HG03280 (cell line): Measurements from ENCODE around the gene TRAPPC11.
"Not testable (repeated sequence)": the region's sequence is repeated elsewhere in the genome, so short reads cannot be mapped to it uniquely, and the experiment has no call there.

ENCODE experiments used
- ATAC-seq: cut with Tn5 transposase; IDR thresholded peaks from one replicate; pipeline ENCODE4 v1.9.1; 2021; ENCODE audit warnings: mild to moderate bottlenecking, moderate library complexity; ENCODE audit not compliant: unreplicated experiment

Gene TRAPPC11

GRCh38 chr4:183659029-183659871 lies at the start of gene TRAPPC11, which contains the start of gene RWDD4:
Gene TRAPPC11, plus strand, starts transcription at chr4:183659293. Its CDS starts 4,575 bp downstream, at chr4:183663868.
Gene RWDD4, minus strand, starts transcription at chr4:183659185. Its CDS starts 233 bp downstream, at chr4:183658952.
- peak; percentile 99 for ATAC-seq

DNA sequence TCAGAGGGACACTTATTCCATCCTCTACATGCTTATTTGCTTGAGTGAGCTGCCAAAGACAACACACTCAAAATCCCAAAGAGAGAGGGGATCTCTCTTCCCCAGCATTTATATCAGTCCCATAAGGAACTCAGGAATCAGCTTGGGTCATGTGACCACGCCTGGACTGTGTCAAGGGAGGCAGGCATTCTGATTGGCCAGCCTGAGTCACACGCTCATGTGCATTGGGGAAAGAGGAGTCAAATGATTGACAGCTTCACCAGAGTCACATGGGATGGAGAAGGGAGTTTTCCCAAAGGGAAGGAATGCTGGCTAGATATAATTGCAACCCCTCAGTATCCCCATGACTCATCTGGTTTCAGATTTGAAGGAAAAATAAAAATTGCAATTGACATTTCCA lies 49.1 kb upstream of the TRAPPC11 start:
- no peak for ATAC-seq

- no peak for ATAC-seq
Measured at GRCh38 chr4:183610613-183611012, 48.5 kb upstream of the TRAPPC11 start.

GRCh38 chr4:183611210-183611830 lies 47.8 kb upstream of the TRAPPC11 start:
- ATAC-seq = no peak

- no peak for ATAC-seq
Measured at GRCh38 chr4:183612329-183613250, 46.5 kb upstream of the TRAPPC11 start.

DNA sequence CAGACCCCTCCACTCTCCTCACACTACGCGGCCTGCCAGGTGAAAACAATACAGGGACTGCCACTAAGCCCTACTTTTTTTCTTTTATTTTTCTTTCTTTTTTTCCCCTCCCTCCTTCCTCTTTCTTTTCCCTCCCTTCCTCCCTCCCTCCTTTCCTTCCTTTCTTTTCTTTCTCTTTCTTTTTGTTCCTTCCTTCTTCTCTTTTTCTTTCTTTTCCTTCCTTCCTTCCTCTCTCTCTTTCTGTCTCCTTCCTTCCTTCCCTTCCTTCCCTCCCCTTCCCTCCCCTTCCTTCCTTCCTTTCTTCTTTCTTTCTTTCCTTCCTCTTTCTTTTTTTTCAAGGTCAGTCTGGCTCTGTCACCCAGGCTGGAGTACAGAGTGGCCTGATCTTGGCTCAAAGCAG lies 42.0 kb upstream of the TRAPPC11 start:
- no peak for ATAC-seq

GRCh38 chr4:183618681-183619080 lies 40.4 kb upstream of the TRAPPC11 start:
- ATAC-seq = no peak

- ATAC-seq = no peak
Measured at GRCh38 chr4:183620421-183620820, 38.7 kb upstream of the TRAPPC11 start.

- ATAC-seq = no peak
Measured at GRCh38 chr4:183621875-183622274, 37.2 kb upstream of the TRAPPC11 start.

DNA sequence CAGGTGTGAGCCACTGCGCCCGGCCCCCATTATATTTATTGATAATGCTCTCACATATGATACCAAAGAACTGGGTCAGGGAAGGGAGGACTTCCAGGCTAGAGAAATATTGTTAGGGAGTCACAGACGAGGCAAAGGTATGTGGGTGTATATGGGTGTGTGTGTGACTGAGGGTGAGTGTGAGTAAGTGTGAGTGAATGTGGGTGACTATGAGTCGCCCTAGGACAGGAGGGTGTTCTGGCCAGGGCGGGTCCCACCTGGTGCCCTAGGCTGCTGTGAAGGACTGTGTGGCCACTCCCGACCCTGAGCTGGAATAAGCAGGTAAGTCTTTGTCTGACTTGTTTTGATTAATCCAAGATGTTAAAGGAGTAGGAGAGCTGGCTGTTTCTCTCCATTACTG lies 34.5 kb upstream of the TRAPPC11 start:
- no peak for ATAC-seq

DNA sequence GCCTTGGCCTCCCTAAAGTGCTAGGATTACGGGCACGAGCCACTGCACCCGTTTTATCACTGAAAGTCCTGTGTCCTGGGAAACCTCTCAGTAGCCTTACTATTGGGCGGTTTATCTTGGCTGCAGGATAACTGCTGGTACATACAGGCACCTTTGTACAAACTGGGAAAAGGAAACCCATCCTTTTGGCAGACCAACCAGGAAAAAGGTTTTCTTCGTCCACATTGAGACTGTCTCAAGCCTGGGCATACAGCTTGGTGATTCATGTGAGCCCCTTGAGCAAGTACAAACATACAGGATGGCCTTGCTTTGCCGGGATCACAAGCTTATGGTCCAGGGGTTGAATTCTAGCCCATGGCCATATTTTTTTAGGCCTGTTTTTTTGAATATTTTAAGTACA lies 32.9 kb upstream of the TRAPPC11 start:
- no peak for ATAC-seq

DNA sequence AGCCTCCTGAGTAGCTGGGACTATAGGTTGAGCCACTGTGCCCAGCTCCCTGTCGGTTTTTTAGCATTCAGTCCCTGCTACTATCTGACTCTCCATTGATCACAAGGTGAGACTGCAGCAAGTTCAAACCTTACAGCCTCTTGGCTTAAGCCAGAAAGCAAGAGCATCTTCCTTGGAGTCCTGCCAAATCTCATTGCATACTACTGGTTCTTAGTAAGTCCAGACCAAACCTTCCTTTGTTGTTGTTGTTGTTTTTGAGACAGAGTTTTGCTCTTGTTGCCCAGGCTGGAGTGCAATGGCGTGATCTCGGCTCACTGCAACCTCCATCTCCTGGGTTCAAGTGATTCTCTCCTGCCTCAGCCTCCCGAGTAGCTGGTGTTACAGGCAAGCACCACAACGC lies 31.8 kb upstream of the TRAPPC11 start:
- ATAC-seq = not testable (repeated sequence)

GRCh38 chr4:183627979-183628588 lies 31.0 kb upstream of the TRAPPC11 start:
- no peak for ATAC-seq

- no peak for ATAC-seq
Measured at GRCh38 chr4:183631577-183632198, 27.4 kb upstream of the TRAPPC11 start.

GRCh38 chr4:183632689-183633088 lies 26.4 kb upstream of the TRAPPC11 start:
- no peak for ATAC-seq

DNA sequence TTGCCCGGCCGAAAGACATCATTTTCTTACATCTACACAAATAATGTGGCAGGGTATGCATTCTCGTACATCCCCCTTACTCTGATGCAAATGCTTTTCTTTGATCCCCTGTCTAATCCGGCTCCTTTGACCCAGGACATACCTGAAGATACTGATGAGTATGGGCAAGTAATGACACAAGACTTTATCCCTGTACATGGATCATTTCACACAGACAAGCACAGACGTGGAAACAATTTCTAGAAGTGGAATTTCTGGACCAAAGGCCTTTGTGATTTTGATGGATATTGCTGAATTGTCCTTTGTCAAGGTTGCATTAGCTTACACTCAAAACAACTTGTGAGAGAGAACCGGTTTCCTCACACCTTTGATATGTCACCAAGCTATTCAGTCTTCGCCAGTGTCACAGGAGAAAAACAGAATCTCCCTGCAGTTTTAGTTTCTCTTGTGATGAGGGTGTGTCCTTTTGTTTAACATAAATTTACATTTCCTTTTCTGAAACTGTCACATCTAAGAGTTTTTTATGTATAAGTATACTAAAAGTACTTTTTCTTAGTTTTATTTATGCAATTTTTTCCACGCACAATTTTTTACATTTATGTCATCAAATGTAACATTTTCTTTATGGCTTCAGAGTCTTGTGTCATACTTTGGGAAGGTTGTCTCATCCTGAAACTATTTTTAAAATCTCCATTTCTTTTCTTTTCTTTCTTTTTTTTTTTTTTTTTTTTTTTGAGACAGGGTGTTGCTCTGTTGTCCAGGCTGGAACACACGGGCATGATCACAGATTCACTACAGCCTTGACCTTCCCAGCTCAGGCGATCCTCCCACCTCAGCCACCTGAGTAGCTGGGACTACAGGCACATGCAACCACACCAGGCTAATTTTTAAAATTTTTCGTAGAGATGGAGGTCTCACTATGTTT lies 25.4 kb upstream of the TRAPPC11 start:
- no peak for ATAC-seq

GRCh38 chr4:183635321-183635720 lies 23.8 kb upstream of the TRAPPC11 start:
- no peak for ATAC-seq

- no peak for ATAC-seq
Measured at GRCh38 chr4:183635741-183636140, 23.4 kb upstream of the TRAPPC11 start.

DNA sequence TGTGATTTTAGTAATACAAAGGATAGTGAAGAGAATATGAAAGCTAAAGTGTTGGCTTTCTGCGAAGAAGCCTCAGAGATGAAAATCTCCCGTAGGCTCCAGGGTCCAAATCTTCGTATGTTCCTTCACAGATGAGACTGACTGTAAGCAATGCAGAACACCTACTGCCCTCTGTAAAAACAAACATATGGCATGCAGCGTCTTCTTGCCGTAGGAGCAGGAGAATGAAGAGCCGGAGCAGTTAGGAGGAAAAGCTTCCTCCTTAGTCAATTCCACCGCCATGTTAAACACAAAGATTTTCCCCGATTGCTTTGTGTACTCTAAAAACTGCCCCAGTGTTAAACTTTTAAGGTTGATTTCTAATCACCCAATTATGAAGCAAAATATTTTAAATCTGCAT lies 22.6 kb upstream of the TRAPPC11 start:
- no peak for ATAC-seq
